ENCODE data around the gene RNASEH2B. TPM values are rescaled to one million over a fixed set of nuclear protein-coding genes. Genes with fewer than 3 reads are reported as not detected.
A peak's percentile ranks its signal among the peaks of the same experiment; 100 is the strongest.

The RNASEH2B gene
- total RNA-seq, 1 experiment from 2014 or later, result 83.4 TPM

GRCh38 chr13:50940509-50940908 is 30.9 kb downstream of the RNASEH2B start:
- no peak for DNase-seq (ENCODE audit: low read depth)

GRCh38 chr13:50941146-50941545 is 31.6 kb downstream of the RNASEH2B start:
- DNase-seq (ENCODE audit: low read depth), result no peak

GRCh38 chr13:50942630-50943311 is 33.2 kb downstream of the RNASEH2B start:
- no peak for DNase-seq (ENCODE audit: low read depth)

- DNase-seq (ENCODE audit: low read depth), result no peak
Observed at GRCh38 chr13:50945669-50946068, 36.1 kb downstream of the RNASEH2B start.

GRCh38 chr13:50948601-50949000 is 39.0 kb downstream of the RNASEH2B start:
- peak; percentile 29 for DNase-seq (ENCODE audit: low read depth)

- DNase-seq (ENCODE audit: low read depth), result no peak
Observed at GRCh38 chr13:50950849-50951248, 41.3 kb downstream of the RNASEH2B start.

- no peak for DNase-seq (ENCODE audit: low read depth)
Observed at GRCh38 chr13:50951366-50951765, 41.8 kb downstream of the RNASEH2B start.

GRCh38 chr13:50955241-50955640 is 45.6 kb downstream of the RNASEH2B start:
- DNase-seq (ENCODE audit: low read depth), result no peak

- no peak for DNase-seq (ENCODE audit: low read depth)
Observed at GRCh38 chr13:50955798-50956197, 46.2 kb downstream of the RNASEH2B start.

- DNase-seq (ENCODE audit: low read depth), result no peak
Observed at GRCh38 chr13:50957620-50958019, 48.0 kb downstream of the RNASEH2B start.

- DNase-seq (ENCODE audit: low read depth), result peak; percentile 28
Observed at GRCh38 chr13:50969691-50970090, 60.1 kb downstream of the RNASEH2B start.

GRCh38 chr13:50970956-50971355 is 61.4 kb downstream of the RNASEH2B start:
- no peak for DNase-seq (ENCODE audit: low read depth)

- no peak for DNase-seq (ENCODE audit: low read depth)
Observed at GRCh38 chr13:50974268-50974667, 64.7 kb downstream of the RNASEH2B start.

GRCh38 chr13:50979187-50979586 is 69.6 kb downstream of the RNASEH2B start:
- no peak for DNase-seq (ENCODE audit: low read depth)

- DNase-seq (ENCODE audit: low read depth), result no peak
Observed at GRCh38 chr13:50981686-50982085, 72.1 kb downstream of the RNASEH2B start.

- DNase-seq (ENCODE audit: low read depth), result no peak
Observed at GRCh38 chr13:50989476-50989875, 79.9 kb downstream of the RNASEH2B start.

GRCh38 chr13:50990065-50990817 is 80.7 kb downstream of the RNASEH2B start:
- DNase-seq (ENCODE audit: low read depth), result no peak

GRCh38 chr13:50990818-50991506 is 81.4 kb downstream of the RNASEH2B start:
- peak; percentile 20 for DNase-seq (ENCODE audit: low read depth)

- peak; percentile 16 for DNase-seq (ENCODE audit: low read depth)
Observed at GRCh38 chr13:50991579-50992521, 82.3 kb downstream of the RNASEH2B start.

- DNase-seq (ENCODE audit: low read depth), result no peak
Observed at GRCh38 chr13:50993371-50993770, 83.8 kb downstream of the RNASEH2B start.

GRCh38 chr13:50993934-50994333 is 84.3 kb downstream of the RNASEH2B start:
- DNase-seq (ENCODE audit: low read depth), result no peak

All from LHCN-M2 (cell line).